GM12878 (cell line): Measurements from ENCODE around the gene LTBP2. TPM values are rescaled to one million over a fixed set of nuclear protein-coding genes. Genes with fewer than 3 reads are reported as not detected.

Experiments
- IKZF2 ChIP-seq, 2 experiments: fragments of 450-650 bp; IDR thresholded peaks; 2 replicates each; pipeline ENCODE4 v1.6.1; 2017; ENCODE audit warnings: mild to moderate bottlenecking in 2 of 2, moderate library complexity in 2 of 2
- NFYB ChIP-seq: IDR thresholded peaks from 2 replicates; pipeline ENCODE4 v1.6.1; 2011; ENCODE audit warnings: low read depth, mild to moderate bottlenecking, low read length, improper control_type of control experiment, moderate library complexity; ENCODE audit not compliant: insufficient read depth
- NR2F1 ChIP-seq: fragments of 450-650 bp; conservative IDR thresholded peaks from 2 replicates; pipeline ENCODE4 v1.6.1; 2017; ENCODE audit warnings: mild to moderate bottlenecking
- POLR2AphosphoS5 ChIP-seq: IDR thresholded peaks from 2 replicates; pipeline ENCODE4 v1.6.1; 2011; ENCODE audit warnings: mild to moderate bottlenecking, low read length, inconsistent platforms
- POU2F2 ChIP-seq: IDR thresholded peaks from 3 replicates; pipeline ENCODE4 v1.6.1; 2011; ENCODE audit warnings: low read depth, mild to moderate bottlenecking, low read length, borderline replicate concordance
- SIN3A ChIP-seq: IDR thresholded peaks from 2 replicates; pipeline ENCODE4 v1.6.1; 2012; ENCODE audit warnings: low read depth, low read length, improper control_type of control experiment
- TCF12 ChIP-seq: IDR thresholded peaks from 2 replicates; pipeline ENCODE4 v1.6.1; 2011; ENCODE audit warnings: low read depth, mild to moderate bottlenecking, low read length
- TCF3 ChIP-seq: IDR thresholded peaks from 2 replicates; pipeline ENCODE4 v1.6.1; 2012; ENCODE audit warnings: low read depth, mild to moderate bottlenecking, low read length, borderline replicate concordance; ENCODE audit not compliant: insufficient read depth
- polyA plus RNA-seq, 11 experiments: library from polyadenylated mRNA; depleted of rRNA in 4 of 11; unstranded in 6 of 11; stranded (reverse) in 5 of 11; fragments of >200 nt; fragmentation: Nextera tagmentation in 4 of 11; fragmentation: Illumina TruSeq in 1 of 11; extraction: Ambion mirVana in 4 of 11; extraction: Trizol in 1 of 11; gene quantifications; 1 replicate in 1 of 11; 2 replicates in 10 of 11; pipeline versions ENCODE4 v1.2.1 to v1.2.3, GENCODE V29; 2011 to 2016; ENCODE audit warnings: inconsistent platforms in 2 of 11, missing spikeins in 2 of 11, low read depth in 1 of 11
- total RNA-seq, 4 experiments: library from RNA; depleted of rRNA in 3 of 4; stranded (reverse); fragments of >200 nt in 3 of 4; fragmentation: Illumina TruSeq in 1 of 4; extraction: Trizol in 1 of 4; gene quantifications; 2 replicates each; pipeline versions ENCODE4 v1.2.1 to v1.2.3, GENCODE V29; 2013 to 2021
- TF ChIP-seq, protein P1 (sequence below): IDR thresholded peaks from 2 replicates; pipeline ENCODE4 v1.6.1; 2011; ENCODE audit warnings: borderline replicate concordance, low read depth, mild to moderate bottlenecking, moderate library complexity, low read length; ENCODE audit not compliant: insufficient read depth, poor library complexity, severe bottlenecking
- TF ChIP-seq, protein P2 (sequence below): IDR thresholded peaks from 2 replicates; pipeline ENCODE4 v1.6.1; 2012; ENCODE audit warnings: low read depth, low read length, improper control_type of control experiment
- TF ChIP-seq, protein P3 (sequence below): fragments of 450-650 bp; IDR thresholded peaks from 2 replicates; pipeline ENCODE4 v1.6.1; 2017; ENCODE audit warnings: antibody characterized with exemption, mild to moderate bottlenecking, moderate library complexity

The LTBP2 gene
- total and polyA plus RNA-seq, 10 of the 15 experiments (the other 5 are each of a cell fraction or from before 2014, with no cell fraction given) = 0.03 to 0.23 (median 0.06) TPM; not detected in 1

DNA sequence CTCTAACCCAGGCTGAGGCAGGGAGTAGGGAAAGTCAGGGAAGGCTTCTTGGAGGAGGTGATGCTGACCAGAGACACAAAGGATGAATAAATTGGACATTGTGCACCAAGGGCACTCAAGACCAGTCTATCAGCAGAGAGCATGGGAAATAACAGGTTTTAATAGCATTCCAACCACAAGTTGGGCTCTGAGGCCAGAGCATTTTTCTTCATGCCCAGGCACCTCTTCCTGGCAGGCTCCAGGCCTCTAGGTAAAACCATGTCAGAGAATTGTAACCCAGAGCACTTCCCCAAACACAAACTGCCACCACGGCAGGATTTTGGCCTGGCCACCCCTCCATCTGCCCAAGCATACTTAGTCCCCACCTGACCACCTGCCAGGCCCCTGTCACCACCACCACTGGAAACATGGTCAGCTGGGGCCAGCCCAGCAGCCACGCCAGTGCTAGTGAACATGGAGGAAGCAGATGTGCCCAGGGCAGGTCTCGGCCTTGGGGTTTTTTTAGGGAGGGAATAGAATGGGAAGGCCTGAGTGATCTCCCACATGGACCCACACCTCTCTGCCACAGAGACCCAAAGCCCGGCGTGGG is 22.7 kb downstream of the LTBP2 start (continued):
- TF ChIP-seq, protein P1, sequence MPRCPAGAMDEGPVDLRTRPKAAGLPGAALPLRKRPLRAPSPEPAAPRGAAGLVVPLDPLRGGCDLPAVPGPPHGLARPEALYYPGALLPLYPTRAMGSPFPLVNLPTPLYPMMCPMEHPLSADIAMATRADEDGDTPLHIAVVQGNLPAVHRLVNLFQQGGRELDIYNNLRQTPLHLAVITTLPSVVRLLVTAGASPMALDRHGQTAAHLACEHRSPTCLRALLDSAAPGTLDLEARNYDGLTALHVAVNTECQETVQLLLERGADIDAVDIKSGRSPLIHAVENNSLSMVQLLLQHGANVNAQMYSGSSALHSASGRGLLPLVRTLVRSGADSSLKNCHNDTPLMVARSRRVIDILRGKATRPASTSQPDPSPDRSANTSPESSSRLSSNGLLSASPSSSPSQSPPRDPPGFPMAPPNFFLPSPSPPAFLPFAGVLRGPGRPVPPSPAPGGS = no peak
- TF ChIP-seq IKZF2 (IDR thresholded peaks at IDR 0.05) = no peak
- no peak for TF ChIP-seq NR2F1
- TF ChIP-seq, protein P2, sequence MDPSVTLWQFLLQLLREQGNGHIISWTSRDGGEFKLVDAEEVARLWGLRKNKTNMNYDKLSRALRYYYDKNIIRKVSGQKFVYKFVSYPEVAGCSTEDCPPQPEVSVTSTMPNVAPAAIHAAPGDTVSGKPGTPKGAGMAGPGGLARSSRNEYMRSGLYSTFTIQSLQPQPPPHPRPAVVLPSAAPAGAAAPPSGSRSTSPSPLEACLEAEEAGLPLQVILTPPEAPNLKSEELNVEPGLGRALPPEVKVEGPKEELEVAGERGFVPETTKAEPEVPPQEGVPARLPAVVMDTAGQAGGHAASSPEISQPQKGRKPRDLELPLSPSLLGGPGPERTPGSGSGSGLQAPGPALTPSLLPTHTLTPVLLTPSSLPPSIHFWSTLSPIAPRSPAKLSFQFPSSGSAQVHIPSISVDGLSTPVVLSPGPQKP = no peak
- TF ChIP-seq TCF3 = no peak
- no peak for TF ChIP-seq SIN3A
- TF ChIP-seq NFYB = no peak
- TF ChIP-seq POLR2AphosphoS5 = no peak
- TF ChIP-seq TCF12 = no peak
- TF ChIP-seq, protein P3, sequence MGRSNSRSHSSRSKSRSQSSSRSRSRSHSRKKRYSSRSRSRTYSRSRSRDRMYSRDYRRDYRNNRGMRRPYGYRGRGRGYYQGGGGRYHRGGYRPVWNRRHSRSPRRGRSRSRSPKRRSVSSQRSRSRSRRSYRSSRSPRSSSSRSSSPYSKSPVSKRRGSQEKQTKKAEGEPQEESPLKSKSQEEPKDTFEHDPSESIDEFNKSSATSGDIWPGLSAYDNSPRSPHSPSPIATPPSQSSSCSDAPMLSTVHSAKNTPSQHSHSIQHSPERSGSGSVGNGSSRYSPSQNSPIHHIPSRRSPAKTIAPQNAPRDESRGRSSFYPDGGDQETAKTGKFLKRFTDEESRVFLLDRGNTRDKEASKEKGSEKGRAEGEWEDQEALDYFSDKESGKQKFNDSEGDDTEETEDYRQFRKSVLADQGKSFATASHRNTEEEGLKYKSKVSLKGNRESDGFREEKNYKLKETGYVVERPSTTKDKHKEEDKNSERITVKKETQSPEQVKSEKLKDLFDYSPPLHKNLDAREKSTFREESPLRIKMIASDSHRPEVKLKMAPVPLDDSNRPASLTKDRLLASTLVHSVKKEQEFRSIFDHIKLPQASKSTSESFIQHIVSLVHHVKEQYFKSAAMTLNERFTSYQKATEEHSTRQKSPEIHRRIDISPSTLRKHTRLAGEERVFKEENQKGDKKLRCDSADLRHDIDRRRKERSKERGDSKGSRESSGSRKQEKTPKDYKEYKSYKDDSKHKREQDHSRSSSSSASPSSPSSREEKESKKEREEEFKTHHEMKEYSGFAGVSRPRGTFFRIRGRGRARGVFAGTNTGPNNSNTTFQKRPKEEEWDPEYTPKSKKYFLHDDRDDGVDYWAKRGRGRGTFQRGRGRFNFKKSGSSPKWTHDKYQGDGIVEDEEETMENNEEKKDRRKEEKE = no peak
- TF ChIP-seq POU2F2 = no peak
